GM19035 (cell line): ENCODE data around the gene UBE2G1.
A peak's percentile ranks its signal among the peaks of the same experiment; 100 is the strongest.
"Not testable (repeated sequence)": the region's sequence is repeated elsewhere in the genome, so short reads cannot be mapped to it uniquely, and the experiment has no call there.

Experiments
- ATAC-seq: cut with Tn5 transposase; IDR thresholded peaks from one replicate; pipeline ENCODE4 v1.9.1; 2021; ENCODE audit not compliant: unreplicated experiment

Gene UBE2G1

DNA sequence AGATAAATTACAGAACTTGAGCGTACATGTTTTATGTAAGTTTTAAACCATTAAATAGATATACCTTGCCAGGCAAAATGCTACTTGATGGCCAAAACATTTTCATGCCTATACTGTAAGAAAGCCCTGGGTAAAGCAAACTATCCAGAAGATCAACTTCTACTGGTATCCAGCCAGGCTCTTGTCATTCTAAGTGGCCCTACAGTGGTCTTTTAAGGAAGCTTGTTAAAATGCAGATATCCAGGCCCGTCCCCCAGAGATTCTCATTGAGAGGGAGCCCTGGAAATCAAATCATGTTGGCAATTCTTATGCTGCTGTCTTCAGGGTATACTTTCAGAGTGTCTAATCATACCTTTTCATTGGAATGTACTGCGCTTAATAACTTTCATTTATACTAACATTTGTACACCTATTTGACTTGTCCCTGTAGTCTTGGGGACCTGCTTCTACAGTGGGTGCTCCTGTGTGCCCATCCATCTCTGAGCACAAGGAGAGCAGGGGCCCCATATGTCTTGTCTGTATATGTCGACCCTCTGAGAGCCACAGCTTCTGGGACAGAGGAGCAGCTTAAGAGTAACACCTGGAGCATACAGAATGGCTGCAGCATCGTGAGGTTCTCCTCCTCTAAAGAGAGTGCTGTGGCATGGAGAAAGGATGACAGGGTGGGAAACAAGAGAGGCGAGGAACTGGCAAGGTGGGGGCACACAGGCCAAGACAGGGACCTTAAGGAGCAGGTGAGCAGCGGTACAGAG lies 59.1 kb downstream of the UBE2G1 start:
- no peak for ATAC-seq

DNA sequence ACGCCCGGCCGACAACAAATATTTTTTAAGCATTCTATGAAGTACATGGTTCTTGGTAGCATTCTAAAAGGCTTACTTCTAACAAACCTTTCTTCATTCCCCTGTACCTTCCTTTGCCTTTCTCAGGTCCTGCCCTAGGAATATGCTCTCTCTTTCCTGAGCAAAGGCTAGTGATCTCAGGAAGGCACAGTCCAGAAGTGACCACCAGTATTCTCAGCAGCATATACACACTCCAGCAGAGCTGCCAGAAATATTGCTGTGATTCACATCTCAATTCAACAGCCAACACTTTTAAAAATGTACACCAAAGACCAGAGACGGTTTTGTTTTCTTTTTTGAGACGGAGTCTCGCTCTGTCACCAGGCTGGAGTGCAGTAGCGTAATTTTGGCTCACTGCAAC lies 61.3 kb downstream of the UBE2G1 start:
- no peak for ATAC-seq

DNA sequence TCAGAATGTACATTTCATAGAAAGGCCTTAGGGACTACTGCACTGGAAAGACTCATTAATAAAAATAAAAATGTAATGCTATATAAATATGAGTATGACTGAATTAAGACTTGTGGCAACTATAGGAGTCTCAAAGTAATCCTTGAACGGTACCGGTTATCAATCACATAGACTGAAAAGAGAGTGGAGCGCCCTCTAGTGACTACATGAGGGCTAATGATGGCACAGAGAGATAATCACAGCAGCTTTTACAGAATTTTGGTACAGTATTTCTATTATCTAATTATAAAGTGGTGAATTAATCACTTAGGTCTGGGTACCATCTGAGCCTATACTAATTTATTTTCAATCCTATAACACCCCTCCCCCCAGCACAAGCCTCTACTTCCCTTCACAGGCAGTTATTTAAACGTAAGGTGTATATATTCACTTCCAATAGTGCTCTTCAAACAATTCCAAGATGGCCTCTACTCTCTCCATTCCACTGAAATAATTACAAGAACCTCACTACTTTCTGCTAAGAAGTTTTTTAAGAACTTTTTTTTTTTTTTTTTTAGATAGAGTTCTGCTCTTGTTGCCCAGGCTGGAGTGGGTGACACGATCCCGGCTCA lies 62.0 kb downstream of the UBE2G1 start:
- ATAC-seq = no peak

DNA sequence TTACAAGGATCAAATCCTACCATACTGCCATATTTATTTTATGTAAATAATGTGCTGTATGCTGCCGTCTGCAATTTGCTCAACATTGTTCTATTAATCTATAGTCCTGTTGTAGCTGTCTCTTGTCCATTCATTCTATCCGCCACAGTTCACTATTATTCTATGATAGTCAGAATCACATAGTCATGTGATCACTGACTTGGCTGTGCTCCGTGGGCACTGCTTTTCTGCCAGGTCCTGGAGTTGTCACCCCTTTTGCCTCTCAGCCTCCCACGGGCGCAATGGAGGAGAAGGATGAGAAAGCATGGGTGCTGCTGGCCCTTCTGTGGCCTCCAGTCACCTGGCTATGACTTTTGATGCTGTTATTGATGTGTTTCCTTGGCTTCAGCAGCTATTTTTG lies 65.4 kb downstream of the UBE2G1 start:
- ATAC-seq = no peak

DNA sequence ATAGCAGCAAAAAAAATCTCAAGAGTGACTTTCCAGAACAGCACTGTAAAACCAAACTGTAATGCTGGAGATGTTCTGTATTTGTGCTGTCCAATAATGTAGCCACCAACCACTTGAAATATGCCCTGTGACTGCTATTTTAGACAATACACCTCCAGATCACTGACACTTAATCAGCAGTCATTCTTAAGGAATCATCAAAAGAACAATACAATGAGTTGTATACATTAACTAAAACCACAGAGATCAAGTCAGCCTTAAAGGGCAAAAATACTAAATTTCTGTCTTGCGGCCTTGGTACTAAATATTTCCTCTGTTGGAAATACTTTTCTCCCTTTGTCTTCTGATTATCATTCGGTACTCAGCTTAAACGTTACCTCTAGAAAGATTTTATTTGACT lies 69.1 kb downstream of the UBE2G1 start:
- ATAC-seq = no peak

DNA sequence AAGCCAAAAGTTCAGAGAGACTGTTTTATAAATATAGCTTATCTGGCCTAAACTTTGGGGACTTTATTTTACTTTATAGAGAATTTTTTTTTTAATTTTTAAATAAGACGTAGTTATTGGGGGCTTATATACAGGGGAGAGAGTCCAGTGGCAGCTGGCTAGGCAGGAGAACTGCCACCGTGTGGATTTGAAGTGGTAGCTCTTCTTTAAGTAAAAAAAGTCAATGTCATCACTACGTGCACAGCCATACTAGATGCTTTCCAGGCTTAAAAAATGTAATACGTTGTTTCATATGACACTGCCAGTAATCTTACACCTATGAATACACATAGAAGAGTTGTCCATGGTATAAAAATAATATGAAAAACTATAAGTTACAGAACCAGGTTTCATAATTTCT lies 70.8 kb downstream of the UBE2G1 start:
- no peak for ATAC-seq

DNA sequence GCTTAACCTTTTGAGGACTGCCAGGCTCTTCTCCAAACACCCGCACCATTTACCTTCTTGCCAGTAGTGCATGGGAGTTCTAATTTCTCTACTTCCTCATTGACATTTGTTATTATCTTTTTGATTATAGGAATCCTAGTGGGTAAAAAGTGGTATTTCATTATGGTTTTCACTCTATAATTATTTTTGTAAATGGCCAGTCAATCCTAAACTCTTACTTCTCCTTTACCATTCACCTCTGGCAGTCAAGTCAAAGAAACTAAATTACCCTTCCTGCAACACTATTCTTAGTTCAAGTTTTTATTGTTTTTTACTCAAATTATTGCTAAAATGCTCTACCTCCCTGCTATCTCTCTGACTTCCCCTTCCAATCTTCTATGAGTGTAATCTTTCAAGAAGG lies 72.9 kb downstream of the UBE2G1 start:
- no peak for ATAC-seq

DNA sequence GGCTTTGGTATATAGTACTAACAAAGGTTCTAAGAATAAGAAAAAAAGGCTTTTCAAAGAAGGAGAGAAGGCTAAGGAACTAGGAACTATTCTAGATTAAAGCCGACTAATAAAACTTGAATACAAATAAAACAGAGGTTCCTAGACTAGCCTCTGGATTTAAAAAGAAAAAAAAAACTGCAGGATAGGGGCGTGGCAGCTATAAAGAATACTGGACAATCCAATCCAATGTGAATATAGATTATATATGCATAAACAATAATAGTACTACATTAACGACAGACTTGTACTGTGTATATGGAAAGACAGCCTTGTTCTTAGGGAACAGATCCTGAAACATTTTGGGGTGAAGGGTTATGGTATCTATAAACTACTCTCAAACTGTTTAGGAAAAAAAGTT lies 78.8 kb downstream of the UBE2G1 start:
- ATAC-seq = no peak

DNA sequence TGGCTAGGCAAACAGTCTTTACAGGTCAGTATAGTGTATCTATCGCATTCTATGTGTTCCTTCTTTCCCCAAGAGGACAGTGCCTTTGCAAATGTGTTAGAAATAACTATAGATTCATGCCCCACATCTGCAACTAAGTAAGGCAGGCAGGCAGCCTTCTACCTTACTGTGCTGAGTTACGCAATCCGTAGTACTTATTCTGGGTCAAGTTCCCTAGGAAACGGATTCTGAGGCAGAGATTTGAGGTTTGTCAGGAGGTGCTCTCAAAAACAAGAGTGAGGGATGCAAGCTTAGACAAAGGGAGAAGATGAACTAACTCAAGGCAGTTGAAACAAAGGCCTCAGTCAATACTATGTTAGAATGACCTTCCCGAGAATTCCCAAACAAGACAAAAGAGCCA lies 90.0 kb downstream of the UBE2G1 start:
- no peak for ATAC-seq

DNA sequence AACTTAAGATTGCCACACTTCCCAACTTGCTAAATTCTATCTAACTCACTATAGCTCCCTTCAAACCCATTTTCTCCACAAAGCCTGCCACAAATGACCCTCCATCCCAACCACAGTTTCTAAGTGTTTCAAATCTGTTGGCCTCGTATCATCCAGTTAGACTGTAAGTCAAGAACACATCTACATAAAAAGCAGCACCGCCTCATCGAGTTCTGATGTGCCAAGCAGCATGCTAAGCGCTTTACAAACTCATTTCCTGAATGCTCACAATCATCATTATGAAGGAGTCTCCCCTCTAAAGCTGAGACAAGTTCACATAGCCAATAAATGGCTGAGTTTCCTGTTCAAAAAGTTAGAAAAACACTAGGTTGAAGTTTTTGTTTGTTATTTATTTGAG lies 93.5 kb downstream of the UBE2G1 start:
- ATAC-seq = no peak

DNA sequence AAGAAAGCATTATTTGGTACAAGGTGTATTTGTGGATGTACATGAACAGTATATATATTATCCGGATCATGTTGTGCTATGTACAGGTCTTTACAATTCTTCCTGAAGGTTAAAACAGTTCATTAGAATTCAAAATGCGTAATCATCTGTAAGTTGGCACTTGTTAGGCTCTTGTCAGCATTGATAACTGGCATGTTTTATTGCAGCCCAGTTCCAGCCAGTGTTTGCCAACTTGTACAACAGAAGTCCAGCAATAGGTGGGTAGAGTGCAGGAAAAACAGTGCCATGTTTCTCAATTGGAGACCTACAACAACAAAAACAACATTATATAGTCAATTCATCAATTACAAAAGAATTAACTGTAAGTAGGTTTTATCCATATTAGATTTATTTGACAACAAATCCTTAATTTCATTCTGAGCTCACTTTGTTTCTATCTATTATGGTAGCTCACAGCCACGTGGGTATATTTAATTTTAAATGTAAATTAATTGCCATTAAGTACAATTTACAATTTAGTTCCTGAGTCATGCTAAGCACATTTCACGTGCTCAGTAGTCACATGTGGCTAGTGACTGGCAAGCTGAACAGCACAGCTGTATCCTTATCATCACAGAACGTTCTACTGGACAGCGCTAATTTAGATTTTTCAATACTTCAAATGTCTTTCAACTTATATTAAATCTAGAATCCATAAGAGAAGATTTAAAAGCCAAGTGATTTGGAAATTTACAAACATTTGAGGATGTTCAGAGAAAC lies 94.1 kb downstream of the UBE2G1 start:
- no peak for ATAC-seq

DNA sequence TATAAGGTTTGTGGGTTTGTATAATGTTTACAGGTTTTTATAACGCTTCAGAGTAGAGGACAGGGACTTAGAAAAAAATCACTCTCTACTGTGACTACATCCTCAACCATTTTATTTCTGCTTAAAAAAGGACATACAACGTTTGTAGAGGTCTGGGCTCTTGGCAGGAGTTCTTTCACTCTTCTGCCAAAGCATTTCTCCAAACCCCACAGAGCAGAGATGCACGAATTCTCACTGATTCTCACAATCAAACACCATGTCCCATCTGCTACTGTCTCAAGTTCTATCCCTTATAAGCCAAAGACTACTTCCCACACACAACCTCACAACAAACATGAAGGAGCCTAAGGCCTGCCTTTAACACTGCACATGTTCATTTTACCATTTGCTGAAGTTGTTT lies 95.7 kb downstream of the UBE2G1 start:
- ATAC-seq = no peak

DNA sequence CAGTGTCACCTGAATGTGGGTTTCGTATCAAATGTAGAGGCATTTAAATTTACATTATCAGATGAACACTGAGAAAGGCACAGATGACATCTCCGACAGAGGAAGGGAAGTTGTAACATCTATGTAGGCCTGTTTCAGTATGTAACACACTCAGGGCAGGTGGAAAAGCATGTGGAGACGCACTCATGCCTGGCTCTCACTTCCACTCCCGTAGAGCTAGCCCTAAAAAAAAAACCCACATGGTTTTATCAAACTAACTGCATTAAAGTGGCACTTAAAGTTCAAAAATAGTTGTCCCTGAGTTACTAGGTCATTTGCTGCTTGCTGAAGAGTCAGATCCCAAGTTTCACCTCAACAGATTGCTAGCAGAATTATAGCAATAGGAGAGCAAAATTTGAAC lies 96.6 kb downstream of the UBE2G1 start:
- ATAC-seq = no peak

DNA sequence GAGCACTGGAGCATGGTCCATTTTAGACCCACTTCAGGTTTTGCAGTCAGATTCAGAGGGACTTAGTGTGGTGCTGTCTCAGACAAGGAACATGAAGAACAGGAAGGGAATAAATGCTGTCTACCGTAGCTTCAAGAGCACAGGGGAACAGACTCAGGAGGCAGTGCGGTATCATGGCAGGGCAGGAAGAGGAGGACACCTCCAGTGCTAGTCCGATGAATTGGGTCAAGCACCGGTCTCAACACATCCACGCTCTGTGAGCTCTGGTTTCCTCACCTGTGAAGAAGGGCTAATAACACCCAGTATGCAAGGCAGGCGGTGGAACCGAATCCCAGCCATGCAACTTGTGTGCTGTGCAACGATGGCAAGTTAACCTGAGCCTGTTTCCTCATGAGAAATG lies 99.1 kb downstream of the UBE2G1 start:
- ATAC-seq = no peak

DNA sequence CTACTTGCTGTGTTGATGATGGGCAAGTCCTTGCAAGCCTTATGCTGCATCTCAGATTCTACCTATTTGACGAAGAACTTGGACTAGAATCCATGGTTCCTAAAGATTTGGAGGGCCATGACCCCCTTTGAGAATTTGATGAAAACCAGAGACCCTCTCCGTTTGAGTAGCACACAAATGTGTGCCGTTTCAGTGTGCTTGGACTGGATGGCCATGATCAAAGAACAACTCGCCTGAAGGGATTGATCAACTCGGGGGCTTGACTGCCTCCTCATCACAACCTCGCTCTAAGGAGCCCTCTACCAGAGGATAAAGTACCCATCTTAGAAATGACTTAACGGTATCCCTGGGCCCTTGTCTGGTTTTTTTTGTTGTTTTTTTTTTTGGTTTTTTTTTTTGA lies 99.9 kb downstream of the UBE2G1 start:
- ATAC-seq = no peak

DNA sequence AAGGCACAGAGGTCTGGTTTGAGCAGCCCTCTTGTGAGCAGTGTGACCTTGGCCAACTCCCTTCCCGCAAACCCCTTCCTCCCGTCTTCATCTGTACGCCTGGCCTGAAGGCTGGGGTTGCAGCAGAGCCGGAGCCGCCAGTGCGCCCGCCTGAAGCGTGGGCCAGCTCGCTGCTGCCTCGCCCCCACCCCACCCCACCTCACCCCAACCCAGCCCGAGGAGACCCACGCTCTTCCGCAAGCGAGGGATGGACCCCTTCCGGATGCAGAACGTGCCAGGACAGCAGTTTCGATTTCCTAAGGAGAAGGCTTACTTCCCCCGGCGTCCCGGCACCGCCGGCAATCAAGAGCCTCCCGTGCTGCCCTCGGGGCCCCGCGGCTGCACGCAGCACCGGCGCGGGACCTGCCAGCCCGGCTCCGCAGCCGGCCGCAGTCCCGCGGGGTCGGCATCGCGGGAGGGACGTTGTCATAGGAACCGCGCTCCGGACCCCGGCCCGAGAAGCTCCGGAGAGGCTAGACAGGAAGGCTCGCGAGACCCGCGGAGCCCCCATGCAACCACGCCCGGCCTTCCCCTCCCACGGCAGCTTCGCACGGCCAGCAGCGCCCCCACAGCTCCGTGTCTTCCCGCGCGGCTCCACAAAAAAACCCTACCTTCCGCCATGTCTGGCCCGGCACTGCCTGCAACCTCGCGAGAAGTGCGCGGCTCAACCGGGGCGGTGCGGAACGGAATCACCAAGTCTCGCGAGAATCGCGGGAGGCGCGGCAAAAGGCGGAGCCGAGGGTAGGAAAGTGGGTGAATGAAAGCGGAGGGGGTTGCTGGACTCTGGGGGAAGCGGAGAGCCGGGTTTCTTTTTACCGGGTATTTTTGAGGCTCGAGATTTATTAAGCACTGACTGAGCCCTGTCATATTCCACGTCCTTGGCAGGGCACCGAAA lies 102.9 kb downstream of the UBE2G1 start, which contains the start of gene ANKFY1:
Gene ANKFY1, minus strand, starts transcription at position 698 of the 934 bp plus-strand sequence. Its CDS starts 38 bp downstream, at position 660.
- peak; percentile 83 for ATAC-seq

DNA sequence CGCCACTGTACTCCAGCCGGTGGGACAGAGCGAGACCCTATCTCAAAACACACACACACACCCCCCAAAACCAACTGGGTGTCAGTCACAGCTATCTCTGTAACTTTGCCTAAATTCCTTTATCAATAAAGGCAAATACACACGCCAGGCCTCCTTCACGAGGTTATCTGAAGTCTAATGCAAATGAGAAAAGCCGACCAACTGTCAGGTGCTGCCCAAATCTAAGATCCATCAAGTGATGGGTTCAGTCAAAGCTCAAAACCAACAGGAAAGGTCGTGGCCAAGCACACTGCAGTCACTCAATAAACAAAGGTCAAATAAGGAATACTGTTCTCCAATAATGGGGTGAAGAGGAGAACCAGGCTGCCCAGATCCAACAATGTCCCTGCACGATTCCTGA lies 103.8 kb downstream of the UBE2G1 start:
- no peak for ATAC-seq

DNA sequence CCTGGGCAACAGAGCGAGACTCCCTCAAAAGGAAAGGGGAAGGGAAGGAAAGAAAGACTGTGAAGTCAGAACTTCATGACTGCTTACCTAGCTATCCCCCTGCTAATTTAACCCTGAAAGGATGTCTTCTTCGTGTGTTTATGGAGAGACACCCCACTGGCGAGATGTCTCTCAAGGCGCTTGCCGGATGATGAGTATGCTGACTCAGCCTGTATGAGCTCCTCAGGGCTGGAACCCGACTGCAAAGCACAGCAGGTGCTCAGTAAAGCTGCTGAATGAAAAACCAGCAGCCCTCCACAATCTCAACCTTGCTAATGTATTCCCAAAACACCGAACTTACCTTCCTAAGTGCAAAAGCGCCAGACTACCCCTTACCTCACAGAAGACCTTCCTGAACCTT lies 105.0 kb downstream of the UBE2G1 start:
- ATAC-seq = no peak

DNA sequence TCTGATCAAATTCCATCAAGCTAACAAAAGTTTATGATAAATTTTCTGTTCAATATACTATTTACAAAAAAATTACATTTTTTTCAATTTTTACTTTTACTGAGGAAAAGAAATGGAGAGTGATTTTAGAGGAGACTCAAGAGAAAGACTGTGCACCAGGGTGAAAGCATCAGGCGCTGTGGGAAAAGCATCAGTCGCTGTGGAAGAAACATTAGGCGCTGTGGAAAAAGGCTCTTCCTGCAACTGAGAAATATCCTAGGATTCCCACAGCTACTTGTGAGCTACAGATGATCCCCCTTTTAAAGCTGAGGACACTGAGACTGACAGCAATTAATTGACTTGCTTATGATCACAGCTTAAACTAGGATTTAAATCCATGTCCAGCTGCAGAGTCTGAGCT lies 107.6 kb downstream of the UBE2G1 start:
- no peak for ATAC-seq

DNA sequence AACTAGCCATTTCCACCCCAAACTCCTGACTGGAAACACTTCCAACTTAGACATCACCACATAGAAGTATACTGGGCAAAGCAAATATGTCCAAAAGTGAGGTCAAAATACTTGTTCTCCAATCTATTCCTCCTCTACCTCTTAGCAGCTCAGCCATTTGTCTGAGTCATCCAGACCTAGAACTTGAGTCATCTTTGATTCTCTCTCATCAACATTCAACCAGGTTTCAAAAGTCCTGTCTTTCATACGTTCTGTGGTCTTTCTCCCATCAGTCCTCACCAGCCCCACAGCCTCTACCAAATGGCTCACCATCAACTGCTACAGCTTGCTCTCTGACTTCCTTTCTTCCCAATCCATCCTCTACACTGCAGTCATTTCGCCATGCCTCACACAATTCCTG lies 109.5 kb downstream of the UBE2G1 start:
- no peak for ATAC-seq

DNA sequence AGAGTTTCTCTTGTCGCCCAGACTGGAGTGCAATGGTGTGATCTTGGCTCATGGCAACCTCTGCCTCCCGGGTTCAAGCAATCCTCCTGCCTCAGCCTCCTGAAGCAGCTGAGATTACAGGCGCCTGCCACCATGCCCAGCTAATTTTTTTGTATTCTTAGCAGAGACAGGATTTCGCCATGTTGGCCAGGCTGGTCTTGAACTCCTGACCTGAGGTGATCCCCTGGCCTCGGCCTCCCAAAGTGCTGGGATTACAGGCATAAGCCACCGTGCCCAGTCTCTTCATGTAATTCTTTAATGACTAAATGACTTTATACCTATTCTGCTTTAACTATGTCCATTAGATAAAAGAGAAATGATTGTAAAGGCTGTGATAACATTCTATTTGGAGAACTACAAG lies 111.2 kb downstream of the UBE2G1 start:
- ATAC-seq = not testable (repeated sequence)
